ENCODE results near the gene ASCL5. TPM values are rescaled to one million over a fixed set of nuclear protein-coding genes. Genes with fewer than 3 reads are reported as not detected.
A peak's percentile ranks its signal among the peaks of the same experiment; 100 is the strongest.

The ASCL5 gene
- total and polyA plus RNA-seq, 9 of the 15 experiments (the other 6 are each of a cell fraction or from before 2014, with no cell fraction given) = 0.09 TPM; not detected in 8

DNA sequence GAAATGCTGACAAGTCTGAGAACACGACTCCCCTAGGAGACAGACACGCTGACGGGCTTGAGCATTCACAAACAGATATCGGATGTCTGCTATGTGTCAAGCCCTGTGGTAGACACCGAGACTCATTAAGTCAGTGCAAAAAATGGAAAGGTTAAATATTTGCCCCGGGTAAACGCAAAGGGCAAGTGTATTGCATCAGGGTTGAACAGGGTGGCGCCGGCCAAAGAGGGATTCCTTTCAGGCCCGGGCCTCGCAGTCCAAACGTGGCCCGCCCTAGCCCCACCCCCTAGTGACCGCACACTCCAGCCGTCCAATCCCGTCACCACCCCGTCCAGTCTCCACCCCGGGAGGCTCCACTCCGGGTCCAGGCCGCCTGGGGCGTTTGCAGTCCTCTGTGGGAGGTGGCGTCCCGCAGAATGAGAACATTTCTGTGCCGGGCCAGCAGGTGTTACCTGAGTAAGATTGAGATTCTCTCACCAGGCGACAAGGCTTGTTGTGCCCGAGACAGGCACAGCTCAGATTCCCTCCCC is 43.6 kb upstream of the ASCL5 start (continued):
- peak; percentile 68 for TF ChIP-seq MGA (IDR thresholded peaks at IDR 0.05)
- no peak for TF ChIP-seq SRSF1 (IDR thresholded peaks at IDR 0.05; ENCODE audit: low read depth, low read length)
- TF ChIP-seq ZHX1 (conservative IDR thresholded peaks at IDR 0.05; ENCODE audit: low read length) = no peak
- TF ChIP-seq STAG1 (CRISPR knock-in tag; IDR thresholded peaks at IDR 0.05; ENCODE audit: borderline replicate concordance) = no peak
- TF ChIP-seq HNRNPK (IDR thresholded peaks at IDR 0.05; ENCODE audit: low read depth, low read length, poor library complexity, severe bottlenecking) = no peak
- TF ChIP-seq KLF1 (tag; IDR thresholded peaks at IDR 0.05) = no peak
- peak; percentile 81 for TF ChIP-seq ZNF583 (CRISPR knock-in tag; IDR thresholded peaks at IDR 0.05)
- peak; percentile 63; the same call in 1 of the 2 replicates for TF ChIP-seq SMAD3 (CRISPR knock-in tag; conservative IDR thresholded peaks at IDR 0.05)
- TF ChIP-seq GTF2E2 (tag; IDR thresholded peaks at IDR 0.05) = no peak
- TF ChIP-seq ZNF165 (CRISPR knock-in tag; IDR thresholded peaks at IDR 0.05; ENCODE audit: borderline replicate concordance) = peak; percentile 93
- no peak for TF ChIP-seq PHTF2 (CRISPR knock-in tag; IDR thresholded peaks at IDR 0.05)
- TF ChIP-seq ZKSCAN3 (CRISPR knock-in tag; IDR thresholded peaks at IDR 0.05) = no peak
- TF ChIP-seq, protein P1, sequence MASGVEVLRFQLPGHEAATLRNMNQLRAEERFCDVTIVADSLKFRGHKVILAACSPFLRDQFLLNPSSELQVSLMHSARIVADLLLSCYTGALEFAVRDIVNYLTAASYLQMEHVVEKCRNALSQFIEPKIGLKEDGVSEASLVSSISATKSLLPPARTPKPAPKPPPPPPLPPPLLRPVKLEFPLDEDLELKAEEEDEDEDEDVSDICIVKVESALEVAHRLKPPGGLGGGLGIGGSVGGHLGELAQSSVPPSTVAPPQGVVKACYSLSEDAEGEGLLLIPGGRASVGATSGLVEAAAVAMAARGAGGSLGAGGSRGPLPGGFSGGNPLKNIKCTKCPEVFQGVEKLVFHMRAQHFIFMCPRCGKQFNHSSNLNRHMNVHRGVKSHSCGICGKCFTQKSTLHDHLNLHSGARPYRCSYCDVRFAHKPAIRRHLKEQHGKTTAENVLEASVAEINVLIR (CRISPR knock-in tag; IDR thresholded peaks at IDR 0.05) = no peak
- no peak for TF ChIP-seq ETS2 (tag; IDR thresholded peaks at IDR 0.05; ENCODE audit: borderline replicate concordance, poor library complexity, severe bottlenecking)

Measured in K562 (cell line).